Keratinocyte (primary cell): ENCODE measurements around the gene BMPR1B. TPM values are rescaled to one million over a fixed set of nuclear protein-coding genes. Genes with fewer than 3 reads are reported as not detected.

Experiments used
- DNase-seq: peaks from one replicate; pipeline ENCODE4 v3.0.0-alpha.2; 2011; ENCODE audit warnings: low read depth, missing footprints, low spot score
- FAIRE-seq: peaks from 2 replicates; lab custom pipeline; 2011; peaks lifted over from hg19 to GRCh38; lab: Jason Lieb, UNC
- H2AFZ ChIP-seq: 2 replicates; pipeline ENCODE4 v1.6.0; 2012; ENCODE audit warnings: low read length, control low read depth, inconsistent platforms; ENCODE audit not compliant: control insufficient read depth
- H3K27ac ChIP-seq: 2 replicates; pipeline ENCODE4 v1.5.1; 2011; ENCODE audit warnings: low read length; ENCODE audit not compliant: control insufficient read depth, insufficient read depth
- H3K27me3 ChIP-seq: 3 replicates; pipeline ENCODE4 v1.6.0; 2011; ENCODE audit warnings: low read length; ENCODE audit not compliant: control insufficient read depth, insufficient read depth; ENCODE audit errors: extremely low read depth
- H3K36me3 ChIP-seq, 2 experiments: 2 replicates in 1 of 2; 3 replicates in 1 of 2; pipeline ENCODE4 v1.5.1; 2011; ENCODE audit warnings: low read length in 2 of 2, mild to moderate bottlenecking in 1 of 2; ENCODE audit not compliant: control insufficient read depth in 2 of 2, insufficient read depth in 2 of 2; ENCODE audit errors: extremely low read depth in 1 of 2
- H3K4me1 ChIP-seq: 3 replicates; pipeline ENCODE4 v1.5.1; 2011; ENCODE audit warnings: low read length; ENCODE audit not compliant: control insufficient read depth, insufficient read depth; ENCODE audit errors: extremely low read depth
- H3K4me2 ChIP-seq: 3 replicates; pipeline ENCODE4 v1.6.0; 2011; ENCODE audit warnings: low read depth, low read length; ENCODE audit not compliant: control insufficient read depth, insufficient read depth; ENCODE audit errors: extremely low read depth
- H3K4me3 ChIP-seq, 3 experiments: fragments of 200-600 bp in 1 of 3; sonication (generic) in 1 of 3; 2 replicates in 2 of 3; 3 replicates in 1 of 3; pipeline ENCODE4 v1.5.1; 2011 to 2016; ENCODE audit warnings: low read length in 3 of 3, mild to moderate bottlenecking in 3 of 3, control low read depth in 2 of 3, inconsistent platforms in 1 of 3, low read depth in 1 of 3, mixed read lengths in 1 of 3, mixed run types in 1 of 3, moderate library complexity in 1 of 3; ENCODE audit not compliant: control insufficient read depth in 2 of 3, insufficient read depth in 2 of 3; ENCODE audit errors: extremely low read depth in 1 of 3
- H3K79me2 ChIP-seq: 2 replicates; pipeline ENCODE4 v1.6.0; 2012; ENCODE audit warnings: low read length; ENCODE audit not compliant: control insufficient read depth, insufficient read depth
- H3K9ac ChIP-seq: 3 replicates; pipeline ENCODE4 v1.6.0; 2011; ENCODE audit warnings: low read length; ENCODE audit not compliant: control insufficient read depth, insufficient read depth; ENCODE audit errors: extremely low read depth
- H3K9me1 ChIP-seq: 3 replicates; pipeline ENCODE4 v1.6.0; 2011; ENCODE audit warnings: low read length; ENCODE audit not compliant: control insufficient read depth, insufficient read depth; ENCODE audit errors: extremely low read depth
- H3K9me3 ChIP-seq: 2 replicates; pipeline ENCODE4 v1.5.1; 2012; ENCODE audit warnings: low read depth, low read length; ENCODE audit not compliant: control insufficient read depth
- H4K20me1 ChIP-seq: 3 replicates; pipeline ENCODE4 v1.6.0; 2011; ENCODE audit warnings: low read length; ENCODE audit not compliant: control insufficient read depth, insufficient read depth; ENCODE audit errors: extremely low read depth
- CTCF ChIP-seq, 3 experiments: IDR thresholded peaks in 1 of 3; conservative IDR thresholded peaks in 1 of 3; optimal IDR thresholded peaks in 1 of 3; 2 replicates in 2 of 3; 3 replicates in 1 of 3; pipeline versions ENCODE3 to v1.5.1; 2011; ENCODE audit warnings: low read length in 3 of 3, mild to moderate bottlenecking in 3 of 3, moderate library complexity in 2 of 3, control low read depth in 1 of 3, inconsistent platforms in 1 of 3; ENCODE audit not compliant: insufficient read depth in 2 of 3; ENCODE audit errors: extremely low read depth in 1 of 3
- EZH2 ChIP-seq: IDR thresholded peaks from one replicate; pipeline ENCODE4 v1.6.1; 2012; ENCODE audit warnings: inconsistent platforms, mild to moderate bottlenecking, low read length, moderate library complexity
- dilution Hi-C: fragments of 300-500 bp; cut with MboI; formaldehyde crosslinking; loops from one replicate; pipeline ENCODE4 v1.7.0; 2020; ENCODE audit warnings: low sequenced_read_pairs; ENCODE audit not compliant: extremely low pct_ligation_motif_present
- polyA plus RNA-seq, 5 experiments: library from polyadenylated mRNA; depleted of rRNA in 3 of 5; stranded (reverse) in 3 of 5; stranded (forward) in 1 of 5; unstranded in 1 of 5; fragments of >200 nt; gene quantifications; 1 replicate in 1 of 5; 2 replicates in 3 of 5; 3 replicates in 1 of 5; pipeline versions ENCODE4 v1.2.1 to v1.2.3, GENCODE V29; 2011 to 2012; ENCODE audit warnings: missing spikeins in 2 of 5, low read depth in 1 of 5, low replicate concordance in 1 of 5

Gene BMPR1B
- polyA plus RNA-seq, 1 donor (not counting 4 experiments of a cell fraction or from before 2014, with no cell fraction given): 0.89 TPM

GRCh38 chr4:94932366-94932765 is 174.6 kb downstream of the BMPR1B start:
- Histone ChIP-seq H3K4me2 (no peak overlapping the region), H3K9ac (no peak overlapping the region), H3K9me1 (no peaks in the 10 kb centered on the region), H3K4me3 (no peak overlapping the region), H4K20me1 (no peaks in the 10 kb centered on the region), H3K36me3 (no peaks in the 10 kb centered on the region), H3K27me3 (no peaks in the 10 kb centered on the region), H3K4me1 (peaks cover 13% of the 10 kb centered on the region), H2AFZ (no peak overlapping the region), H3K27ac (no peak overlapping the region), H3K9me3 (no peaks in the 10 kb centered on the region), H3K79me2 (no peaks in the 10 kb centered on the region)
- DNase-seq (no peak), FAIRE-seq (no peak)
- dilution Hi-C loops: no loop called here
- TF ChIP-seq EZH2 (no peak), CTCF (optimal IDR thresholded peaks at IDR 0.05 in 1 of 3, IDR thresholded peaks at IDR 0.05 in 1 of 3, conservative IDR thresholded peaks at IDR 0.05 in 1 of 3; ENCODE audit: extremely low read depth in 1 of 3, insufficient read depth in 2 of 3, low read length in 3 of 3) (no peak)

GRCh38 chr4:94933799-94934198 is 176.0 kb downstream of the BMPR1B start:
- Histone ChIP-seq H3K27me3 (no peaks in the 10 kb centered on the region), H3K79me2 (no peaks in the 10 kb centered on the region), H3K9me3 (no peaks in the 10 kb centered on the region), H3K36me3 (no peaks in the 10 kb centered on the region), H3K9ac (no peak overlapping the region), H3K4me3 (no peak overlapping the region), H3K4me2 (peak overlapping the region; percentile 43), H2AFZ (no peak overlapping the region), H3K27ac (no peak overlapping the region), H4K20me1 (no peaks in the 10 kb centered on the region), H3K4me1 (peaks cover 13% of the 10 kb centered on the region), H3K9me1 (no peaks in the 10 kb centered on the region)
- FAIRE-seq (peak; percentile 43), DNase-seq (no peak)
- dilution Hi-C loops: no loop called here
- TF ChIP-seq EZH2 (no peak), CTCF (optimal IDR thresholded peaks at IDR 0.05 in 1 of 3, IDR thresholded peaks at IDR 0.05 in 1 of 3, conservative IDR thresholded peaks at IDR 0.05 in 1 of 3; ENCODE audit: extremely low read depth in 1 of 3, insufficient read depth in 2 of 3, low read length in 3 of 3) (no peak)
